ENCODE results near the gene CLCN5. TPM values are rescaled to one million over a fixed set of nuclear protein-coding genes. Genes with fewer than 3 reads are reported as not detected.

Gene CLCN5
- total and polyA plus RNA-seq, 8 donors: 0.31 to 13.8 (median 1.6) TPM

DNA sequence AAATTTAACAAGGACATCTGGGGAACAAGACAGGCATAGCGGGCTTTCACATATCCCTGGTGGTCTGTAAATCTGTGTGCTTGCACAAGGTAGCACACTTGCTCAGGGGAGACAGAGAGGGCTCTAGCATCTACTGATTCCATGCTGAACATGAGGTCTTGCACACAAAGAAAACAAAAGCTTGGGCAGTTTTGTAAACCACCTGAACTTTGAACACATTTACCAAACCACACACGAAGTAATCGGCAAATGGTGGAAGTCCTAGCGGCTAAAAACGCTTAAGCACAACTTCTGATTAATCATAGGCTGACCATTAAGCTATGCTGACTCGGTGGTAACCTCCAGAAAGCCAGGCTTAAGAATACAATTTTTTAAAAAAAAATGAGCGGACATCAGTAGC lies 225.6 kb downstream of the CLCN5 start:
- no peaks in the 10 kb centered on the region for H3K36me3 ChIP-seq
- H3K27ac ChIP-seq: no peak overlapping the region
- intact Hi-C loops (cut with DNase I; ENCODE audit: low total_unique reads): no loop called here
- TF ChIP-seq EP300 (IDR thresholded peaks at IDR 0.05): no peak
- TF ChIP-seq, protein P1, sequence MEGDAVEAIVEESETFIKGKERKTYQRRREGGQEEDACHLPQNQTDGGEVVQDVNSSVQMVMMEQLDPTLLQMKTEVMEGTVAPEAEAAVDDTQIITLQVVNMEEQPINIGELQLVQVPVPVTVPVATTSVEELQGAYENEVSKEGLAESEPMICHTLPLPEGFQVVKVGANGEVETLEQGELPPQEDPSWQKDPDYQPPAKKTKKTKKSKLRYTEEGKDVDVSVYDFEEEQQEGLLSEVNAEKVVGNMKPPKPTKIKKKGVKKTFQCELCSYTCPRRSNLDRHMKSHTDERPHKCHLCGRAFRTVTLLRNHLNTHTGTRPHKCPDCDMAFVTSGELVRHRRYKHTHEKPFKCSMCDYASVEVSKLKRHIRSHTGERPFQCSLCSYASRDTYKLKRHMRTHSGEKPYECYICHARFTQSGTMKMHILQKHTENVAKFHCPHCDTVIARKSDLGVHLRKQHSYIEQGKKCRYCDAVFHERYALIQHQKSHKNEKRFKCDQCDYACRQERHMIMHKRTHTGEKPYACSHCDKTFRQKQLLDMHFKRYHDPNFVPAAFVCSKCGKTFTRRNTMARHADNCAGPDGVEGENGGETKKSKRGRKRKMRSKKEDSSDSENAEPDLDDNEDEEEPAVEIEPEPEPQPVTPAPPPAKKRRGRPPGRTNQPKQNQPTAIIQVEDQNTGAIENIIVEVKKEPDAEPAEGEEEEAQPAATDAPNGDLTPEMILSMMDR (IDR thresholded peaks at IDR 0.05): no peak
- TF ChIP-seq POLR2A (IDR thresholded peaks at IDR 0.05): no peak
- no peak for TF ChIP-seq POLR2AphosphoS5 (IDR thresholded peaks at IDR 0.05)
- DNase-seq: no peak
- 61 to 95% (median 70%) methylated on average over 6 to 7 of the region's 7 CpGs for WGBS, 5 donors
- no peaks in the 10 kb centered on the region for H3K27me3 ChIP-seq
- H3K4me1 ChIP-seq: no peaks in the 10 kb centered on the region
- no peaks in the 10 kb centered on the region for H3K9me3 ChIP-seq
- H3K4me3 ChIP-seq: no peak overlapping the region

Small RNAs within 50 kb of the gene (small RNA-seq; reads per million reads assigned to genes)
- gene MIR188 (0 to 0.60 (median 0.30) reads per million in 4 donors), gene MIR362 (3.4 to 12.7 (median 8.7) reads per million in 4 donors), gene MIR500A (29.0 to 103 (median 43.2) reads per million in 4 donors), gene MIR500B (0 to 0.34 (median 0.05) reads per million in 4 donors), gene MIR501 (20.3 to 63.4 (median 27.3) reads per million in 4 donors), gene MIR502 (0.08 to 0.92 (median 0.34) reads per million in 4 donors), gene MIR532 (162 to 661 (median 330) reads per million in 4 donors), gene MIR660 (8.7 to 46.6 (median 27.8) reads per million in 4 donors), gene RNU6-421P (0 reads per million in 4 donors)

Other genes with a start within 250 kb of the CLCN5 start
- not detected for gene PAGE1, start 226.6 kb upstream of the CLCN5 start, total RNA-seq
- gene PAGE1, start 226.6 kb upstream of the CLCN5 start, polyA plus RNA-seq: not detected
- gene PAGE4, start 93.3 kb upstream of the CLCN5 start, total RNA-seq: not detected
- gene PAGE4, start 93.3 kb upstream of the CLCN5 start, polyA plus RNA-seq: not detected
- 1 to 10 TPM in 3 of 5 donors, under 1 TPM in 1, not detected in 1; 0.29 to 4.0 (median 2.1) TPM for gene USP27X, start 43.1 kb upstream of the CLCN5 start, total RNA-seq
- gene USP27X, start 43.1 kb upstream of the CLCN5 start, polyA plus RNA-seq: 1 to 10 TPM; 1.6 to 2.3 (median 2.1) TPM